Measurements from ENCODE around the gene PDP2. TPM values are rescaled to one million over a fixed set of nuclear protein-coding genes. Genes with fewer than 3 reads are reported as not detected.

Gene PDP2
- total and polyA plus RNA-seq, 2 donors (not counting 3 experiments of a cell fraction or from before 2014, with no cell fraction given), result 4.4 to 9.3 TPM

DNA sequence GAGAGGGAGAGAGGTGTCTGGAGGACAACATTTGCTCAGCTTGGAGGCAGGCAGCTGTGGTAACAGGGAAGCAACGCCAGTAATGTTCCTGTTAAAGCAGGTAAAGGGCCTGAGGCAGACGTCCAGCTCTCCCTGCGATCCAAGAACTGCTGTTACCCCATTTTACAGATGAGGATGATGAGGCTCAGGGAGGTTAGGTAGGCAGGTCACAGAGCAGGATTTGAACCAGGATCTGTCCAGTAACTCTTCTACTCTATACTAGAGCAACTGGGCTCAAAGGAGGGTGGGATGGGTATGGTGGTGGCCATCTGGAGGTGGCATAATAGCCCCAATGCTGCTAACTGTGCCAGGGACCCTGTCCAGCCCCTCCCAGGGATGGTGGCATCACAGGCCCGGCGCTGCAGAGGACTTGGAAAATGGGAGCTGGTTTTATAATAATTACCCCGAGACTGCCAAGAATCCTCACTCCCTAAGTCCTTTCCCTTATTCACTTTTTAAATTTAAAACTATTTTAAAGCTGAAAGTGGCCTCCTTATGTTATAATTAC, 24.1 kb upstream of the PDP2 start:
- Histone ChIP-seq H3K4me2 (ENCODE audit: insufficient read depth, low read length) (no peak overlapping the region), H3K9me1 (replicated peaks; ENCODE audit: control insufficient read depth, extremely low read depth, insufficient read depth, low read length) (no peaks in the 10 kb centered on the region), H3K4me1 (ENCODE audit: control insufficient read depth, extremely low read depth, insufficient read depth, low read length) (no peaks in the 10 kb centered on the region), H3K27ac (ENCODE audit: insufficient read depth, low read depth, low read length) (no peak overlapping the region), H3K4me3 (replicated peaks in 1 of 3; ENCODE audit: insufficient read depth in 1 of 3, low read depth in 1 of 3, low read length in 3 of 3) (no peak overlapping the region), H3K27me3 (ENCODE audit: control insufficient read depth in 2 of 2, insufficient read depth in 2 of 2, low read length in 2 of 2) (no peaks in the 10 kb centered on the region), H3K79me2 (ENCODE audit: control insufficient read depth, insufficient read depth, low read length) (no peaks in the 10 kb centered on the region), H3K36me3 (ENCODE audit: control insufficient read depth in 2 of 2, extremely low read depth in 1 of 2, insufficient read depth in 2 of 2, low read length in 2 of 2) (no peaks in the 10 kb centered on the region), H4K20me1 (replicated peaks; ENCODE audit: control insufficient read depth, extremely low read depth, insufficient read depth, low read length) (no peaks in the 10 kb centered on the region), H2AFZ (ENCODE audit: low read depth, low read length) (no peak overlapping the region), H3K9me3 (replicated peaks; ENCODE audit: control insufficient read depth, insufficient read depth, low read length) (no peaks in the 10 kb centered on the region), H3K9ac (replicated peaks; ENCODE audit: extremely low read depth, insufficient read depth, low read length) (no peak overlapping the region)
- intact Hi-C loops (cut with micrococcal nuclease) (no loop called here), dilution Hi-C loops (cut with MboI; ENCODE audit: extremely low pct_ligation_motif_present, low sequenced_read_pairs) (no loop called here)
- DNase-seq (ENCODE audit: low read depth, low spot score) (no peak), FAIRE-seq (no peak)
- CTCF ChIA-PET, result interaction anchor here (0.8 to 5.2 kb wide), 7 partner anchors 9 to 205 kb away, joined by 3 to 43 read pairs (median 8); partner anchors contain the start of genes DYNC1LI2 and NAE1
- POLR2A ChIA-PET, result no interaction called here
- no TSS peak for BruUV-seq (replicated peaks)
- TF ChIP-seq JUN (IDR thresholded peaks at IDR 0.05; ENCODE audit: borderline replicate concordance, insufficient read depth, insufficient read length, low read depth), result no peak
- no peak for TF ChIP-seq POLR2A (IDR thresholded peaks at IDR 0.05; ENCODE audit: low read depth, low read length)
- no peak for TF ChIP-seq MYC (IDR thresholded peaks at IDR 0.05; ENCODE audit: low read depth, low read length)
- no peak for TF ChIP-seq FOS (IDR thresholded peaks at IDR 0.05; ENCODE audit: borderline replicate concordance, insufficient read depth, low read length)
- no peak for TF ChIP-seq GATA2 (IDR thresholded peaks at IDR 0.05; ENCODE audit: insufficient read depth, insufficient read length, low read depth, low read length)
- no peak for TF ChIP-seq POLR2AphosphoS5 (IDR thresholded peaks at IDR 0.05; ENCODE audit: insufficient read depth, low read depth, low read length)
- TF ChIP-seq EZH2 (IDR thresholded peaks at IDR 0.05; ENCODE audit: borderline replicate concordance, low read depth, low read length, severe bottlenecking), result no peak
- TF ChIP-seq, protein P1, sequence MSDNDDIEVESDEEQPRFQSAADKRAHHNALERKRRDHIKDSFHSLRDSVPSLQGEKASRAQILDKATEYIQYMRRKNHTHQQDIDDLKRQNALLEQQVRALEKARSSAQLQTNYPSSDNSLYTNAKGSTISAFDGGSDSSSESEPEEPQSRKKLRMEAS (IDR thresholded peaks at IDR 0.05; ENCODE audit: insufficient read depth, insufficient read length), result no peak
- TF ChIP-seq, protein P2, sequence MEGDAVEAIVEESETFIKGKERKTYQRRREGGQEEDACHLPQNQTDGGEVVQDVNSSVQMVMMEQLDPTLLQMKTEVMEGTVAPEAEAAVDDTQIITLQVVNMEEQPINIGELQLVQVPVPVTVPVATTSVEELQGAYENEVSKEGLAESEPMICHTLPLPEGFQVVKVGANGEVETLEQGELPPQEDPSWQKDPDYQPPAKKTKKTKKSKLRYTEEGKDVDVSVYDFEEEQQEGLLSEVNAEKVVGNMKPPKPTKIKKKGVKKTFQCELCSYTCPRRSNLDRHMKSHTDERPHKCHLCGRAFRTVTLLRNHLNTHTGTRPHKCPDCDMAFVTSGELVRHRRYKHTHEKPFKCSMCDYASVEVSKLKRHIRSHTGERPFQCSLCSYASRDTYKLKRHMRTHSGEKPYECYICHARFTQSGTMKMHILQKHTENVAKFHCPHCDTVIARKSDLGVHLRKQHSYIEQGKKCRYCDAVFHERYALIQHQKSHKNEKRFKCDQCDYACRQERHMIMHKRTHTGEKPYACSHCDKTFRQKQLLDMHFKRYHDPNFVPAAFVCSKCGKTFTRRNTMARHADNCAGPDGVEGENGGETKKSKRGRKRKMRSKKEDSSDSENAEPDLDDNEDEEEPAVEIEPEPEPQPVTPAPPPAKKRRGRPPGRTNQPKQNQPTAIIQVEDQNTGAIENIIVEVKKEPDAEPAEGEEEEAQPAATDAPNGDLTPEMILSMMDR (IDR thresholded peaks at IDR 0.05; ENCODE audit: extremely low read depth in 1 of 2, insufficient read depth in 1 of 2, low read depth in 1 of 2, low read length in 2 of 2), result no peak
